Motor neuron (in vitro differentiated cells): ENCODE data around the gene TOM1. TPM values are rescaled to one million over a fixed set of nuclear protein-coding genes. Genes with fewer than 3 reads are reported as not detected.
"Not testable (repeated sequence)": the region's sequence is repeated elsewhere in the genome, so short reads cannot be mapped to it uniquely, and the experiment has no call there.

Experiments
- ATAC-seq, 8 experiments: fragments of 200-7000 bp; cut with Tn5 transposase; replicated peaks in 6 of 8; 2 replicates each; pipeline ENCODE4 v1.8.0; 2021; ENCODE audit warnings: mild to moderate bottlenecking in 8 of 8, moderate library complexity in 8 of 8
- H3K27ac ChIP-seq, 2 donors: fragments of 250-450 bp; sonication (Bioruptor Pico); 2 replicates each; pipeline ENCODE4 v1.9.0; 2021; ENCODE audit warnings: antibody characterized with exemption in 2 of 2, mild to moderate bottlenecking in 2 of 2, moderate library complexity in 1 of 2
- H3K4me1 ChIP-seq, 2 donors: fragments of 250-450 bp; sonication (Bioruptor Pico); replicated peaks in 1 of 2; 2 replicates each; pipeline ENCODE4 v1.6.1; 2021; ENCODE audit warnings: antibody characterized with exemption in 2 of 2, mild to moderate bottlenecking in 2 of 2, moderate library complexity in 1 of 2
- H3K4me3 ChIP-seq, 5 donors: fragments of 250-450 bp; sonication (Bioruptor Pico); 2 replicates each; pipeline ENCODE4 v1.9.0; 2021; ENCODE audit warnings: antibody characterized with exemption in 5 of 5, mild to moderate bottlenecking in 5 of 5, moderate library complexity in 4 of 5
- WGBS, 10 experiments: fragments of 450-650 bp; shearing (Covaris generic); methylation state at CpG; one replicate each; pipeline ENCODE4 v1.0.0; 2022; 5-methylcytosine and 5-hydroxymethylcytosine counted together
- in situ Hi-C, 9 experiments: fragments of 400-800 bp; cut with MboI; loops; one replicate each; pipeline ENCODE4 v1.15.0; 2021; ENCODE audit warnings: low sequenced_read_pairs in 9 of 9, low pct_unique_long_range_greater_than_20kb in 2 of 9; ENCODE audit not compliant: unreplicated experiment in 9 of 9
- total RNA-seq, 8 experiments: library from RNA; unstranded; fragments of 300-600 nt; gene quantifications; 2 replicates each; pipeline versions ENCODE4 v1.2.3 to v1.2.4, GENCODE V29; 2022

Gene TOM1
- total RNA-seq, 8 experiments from 2014 or later: 17.8 to 52.3 (median 32.7) TPM

DNA sequence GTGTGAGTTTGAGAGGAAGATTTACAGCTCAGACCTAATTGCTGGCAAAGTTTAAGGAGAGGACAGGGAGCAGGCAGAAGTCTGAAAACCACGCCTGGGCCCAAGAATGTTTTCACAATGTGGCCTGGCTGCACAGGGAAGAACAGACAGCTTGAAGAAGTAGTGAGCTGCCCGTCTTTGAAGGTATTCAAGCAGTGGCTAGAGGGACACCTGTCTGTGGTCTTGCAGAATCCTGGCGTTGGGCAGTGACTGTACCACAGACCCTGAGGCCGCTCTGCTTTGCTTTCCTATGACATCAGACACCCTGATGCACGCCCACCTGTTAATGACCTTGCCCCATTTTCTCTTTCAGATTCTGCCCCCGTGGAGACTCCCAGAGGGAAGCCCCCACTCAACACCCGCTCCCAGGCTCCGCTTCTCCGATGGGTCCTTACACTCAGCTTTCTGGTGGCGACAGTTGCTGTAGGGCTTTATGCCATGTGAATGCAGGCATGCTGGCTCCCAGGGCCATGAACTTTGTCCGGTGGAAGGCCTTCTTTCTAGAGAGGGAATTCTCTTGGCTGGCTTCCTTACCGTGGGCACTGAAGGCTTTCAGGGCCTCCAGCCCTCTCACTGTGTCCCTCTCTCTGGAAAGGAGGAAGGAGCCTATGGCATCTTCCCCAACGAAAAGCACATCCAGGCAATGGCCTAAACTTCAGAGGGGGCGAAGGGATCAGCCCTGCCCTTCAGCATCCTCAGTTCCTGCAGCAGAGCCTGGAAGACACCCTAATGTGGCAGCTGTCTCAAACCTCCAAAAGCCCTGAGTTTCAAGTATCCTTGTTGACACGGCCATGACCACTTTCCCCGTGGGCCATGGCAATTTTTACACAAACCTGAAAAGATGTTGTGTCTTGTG lies 93.7 kb downstream of the TOM1 start:
- no peak overlapping the region for H3K4me3 ChIP-seq
- in situ Hi-C loops: no loop called here
- no peak for ATAC-seq

DNA sequence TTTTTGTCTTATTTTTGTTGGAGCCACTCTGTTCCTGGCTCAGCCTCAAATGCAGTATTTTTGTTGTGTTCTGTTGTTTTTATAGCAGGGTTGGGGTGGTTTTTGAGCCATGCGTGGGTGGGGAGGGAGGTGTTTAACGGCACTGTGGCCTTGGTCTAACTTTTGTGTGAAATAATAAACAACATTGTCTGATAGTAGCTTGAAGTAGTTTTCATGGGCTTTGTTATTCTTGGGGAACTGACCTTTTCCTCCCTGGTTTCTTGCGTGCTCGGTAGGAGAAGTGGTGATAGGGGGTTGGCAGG lies 94.3 kb downstream of the TOM1 start:
- H3K27ac ChIP-seq: no peak overlapping the region
- peaks cover 0 to 10% of the 10 kb centered on the region in 2 donors for H3K4me1 ChIP-seq
- ATAC-seq: no peak
- H3K4me3 ChIP-seq: no peak overlapping the region
- in situ Hi-C loops: no loop called here
- 60 to 100% (median 73%) methylated on average over 2 to 3 of the region's 4 CpGs; no CpG with 5 or more reads in 5 of the 10 experiments for WGBS, 10 experiments

More for the DNA sequence above, 93.7 kb downstream of the TOM1 start:
- peaks cover 0 to 10% of the 10 kb centered on the region in 2 donors for H3K4me1 ChIP-seq
- WGBS, 10 experiments: 40 to 92% (median 71%) methylated on average over 1 to 9 of the region's 16 CpGs; no CpG with 5 or more reads in 2 of the 10 experiments
- no peak overlapping the region for H3K27ac ChIP-seq

DNA sequence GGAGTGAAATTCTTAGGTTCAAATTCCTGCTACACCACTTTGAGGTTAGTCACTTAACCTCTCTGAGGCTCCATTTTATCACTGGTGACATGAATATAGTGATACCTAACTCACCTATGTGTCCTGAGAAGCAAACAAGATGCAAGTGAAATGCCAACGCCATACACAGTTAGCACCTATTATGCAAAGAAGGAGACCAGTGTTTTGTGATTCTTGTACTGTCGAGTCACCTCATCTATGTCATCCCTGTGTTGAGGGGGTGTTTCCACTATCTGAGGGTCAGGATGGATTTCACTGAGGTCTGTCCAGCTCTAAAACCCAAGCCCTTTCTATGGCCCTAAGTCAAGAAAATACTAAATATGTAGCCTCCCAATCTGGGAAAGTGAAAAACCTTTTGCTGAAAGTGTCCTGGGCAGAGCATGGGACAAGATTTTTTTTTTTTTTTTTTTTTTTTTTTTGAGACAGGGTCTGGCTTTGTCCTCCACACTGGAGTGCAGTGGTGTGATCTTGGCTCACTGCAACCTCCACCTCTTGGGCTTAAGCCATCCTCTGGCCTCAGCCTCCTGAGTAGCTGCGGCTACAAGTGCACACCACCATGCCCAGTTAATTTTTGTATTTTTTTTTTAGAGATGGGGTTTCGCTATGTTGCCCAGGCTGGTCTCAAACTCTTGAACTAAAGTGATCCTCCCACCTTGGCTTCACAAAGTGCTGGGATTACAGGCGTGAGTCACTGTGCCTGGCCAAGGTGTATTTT lies 95.3 kb downstream of the TOM1 start:
- Histone ChIP-seq H3K4me1 (peaks cover 3 to 10% of the 10 kb centered on the region in 2 donors), H3K4me3 (no peak overlapping the region), H3K27ac (no peak overlapping the region)
- in situ Hi-C loops: no loop called here
- WGBS, 10 experiments: 38 to 100% (median 90%) methylated on average over 1 to 4 of the region's 5 CpGs
- ATAC-seq: no peak

DNA sequence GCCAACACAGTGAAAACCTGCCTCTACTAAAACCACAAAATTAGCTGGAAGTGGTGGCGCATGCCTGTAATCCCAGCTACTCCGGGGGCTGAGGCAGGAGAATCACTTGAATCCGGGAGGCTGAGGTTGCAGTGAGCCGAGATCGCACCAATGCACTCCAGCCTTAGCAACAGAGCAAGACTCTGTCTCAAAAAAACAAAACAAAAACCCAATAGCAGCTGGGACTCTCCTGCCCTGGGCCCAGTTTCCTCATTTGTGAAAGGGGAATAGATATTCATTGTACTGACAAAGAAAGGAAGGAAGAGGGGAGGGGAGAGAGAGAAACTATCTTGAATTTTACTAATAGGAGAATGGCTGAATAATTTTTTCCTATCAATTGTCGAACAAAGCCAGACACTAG lies 96.9 kb downstream of the TOM1 start:
- ATAC-seq, H3K4me3 ChIP-seq, H3K27ac ChIP-seq, in situ Hi-C loops: not testable (repeated sequence)
- peaks cover 3 to 15% of the 10 kb centered on the region in 2 donors for H3K4me1 ChIP-seq
- 37 to 88% (median 75%) methylated on average over 2 to 6 of the region's 6 CpGs; no CpG with 5 or more reads in 5 of the 10 experiments for WGBS, 10 experiments

DNA sequence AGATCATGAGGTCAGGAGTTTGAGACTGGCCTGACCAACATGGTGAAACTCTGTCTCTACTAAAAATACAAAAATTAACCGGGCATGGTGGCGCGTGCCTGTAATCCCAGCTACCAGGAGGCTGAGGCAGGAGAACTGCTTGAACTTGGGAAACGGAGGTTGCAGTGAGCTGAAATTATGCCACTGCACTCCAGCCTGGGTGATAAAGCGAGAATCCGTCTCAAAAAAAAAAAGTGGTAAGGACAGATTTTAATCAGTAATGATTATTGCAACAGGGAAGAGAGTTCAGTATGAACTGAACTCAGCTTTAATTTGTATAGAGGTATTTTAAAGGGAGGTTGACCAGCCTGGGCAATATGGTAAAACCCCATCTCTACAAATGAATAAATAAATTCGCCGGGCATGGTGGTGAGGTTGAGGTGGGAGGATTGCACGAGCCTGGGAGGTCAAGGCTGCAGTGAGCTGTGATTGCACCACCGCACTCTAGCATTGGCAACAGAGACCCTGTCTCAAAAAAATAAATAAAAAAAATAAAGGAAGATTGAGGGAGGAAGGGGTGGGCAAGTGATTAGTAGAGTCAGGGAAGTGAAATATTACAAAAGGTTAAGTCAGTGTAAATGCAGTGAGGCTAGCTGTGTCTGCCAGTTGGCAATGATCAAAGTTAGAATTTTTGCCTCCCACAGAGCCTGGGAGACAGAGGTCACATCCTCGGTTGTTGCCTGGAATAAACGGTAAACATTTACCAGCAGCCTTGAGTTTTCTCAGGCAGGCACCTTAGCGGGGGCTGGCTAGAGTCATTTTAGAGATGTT lies 97.6 kb downstream of the TOM1 start:
- peaks cover 3 to 15% of the 10 kb centered on the region in 2 donors for H3K4me1 ChIP-seq
- WGBS, 10 experiments: 37 to 88% (median 60%) methylated on average over 2 to 10 of the region's 13 CpGs; no CpG with 5 or more reads in 1 of the 10 experiments
- peak in 1 of 8 experiments; percentile 31 for ATAC-seq
- no peak overlapping the region for H3K4me3 ChIP-seq
- in situ Hi-C loops: no loop called here
- H3K27ac ChIP-seq: no peak overlapping the region

Other genes with a start within 250 kb of the TOM1 start
- under 1 TPM in 4 of 8 experiments, not detected in 4; 0.04 to 0.17 (median 0.09) TPM for gene ISX, start 233.7 kb upstream of the TOM1 start, total RNA-seq
- 10 to 100 TPM in 7 of 8 experiments, 1 to 10 TPM in 1; 6.2 to 30.7 (median 18.9) TPM for gene HMGXB4, start 42.4 kb upstream of the TOM1 start, total RNA-seq
- gene HMOX1, start 81.2 kb downstream of the TOM1 start, total RNA-seq: 10 to 100 TPM in 5 of 8 experiments, 1 to 10 TPM in 3; 1.9 to 60.6 (median 14.3) TPM
- 10 to 100 TPM in 3 of 8 experiments, 1 to 10 TPM in 5; 2.0 to 76.6 (median 7.4) TPM for gene MCM5, start 100.2 kb downstream of the TOM1 start, total RNA-seq
- 10 to 100 TPM in 1 of 8 experiments, 1 to 10 TPM in 1, under 1 TPM in 6; 0.15 to 14.5 (median 0.75) TPM for gene RASD2, start 240.9 kb downstream of the TOM1 start, total RNA-seq